OCI-LY3 (cell line): ENCODE data around the gene KDM5A.
A peak's percentile ranks its signal among the peaks of the same experiment; 100 is the strongest.

Source experiments
- EZH2phosphoT487 ChIP-seq: fragments of 200-600 bp; shearing (Covaris generic); IDR thresholded peaks from 2 replicates; pipeline ENCODE4 v1.6.1; 2018; ENCODE audit warnings: antibody characterized with exemption, mixed run types, low read depth
- TF ChIP-seq, protein P1 (sequence below): fragments of 200-600, 300-600 bp; sonication (generic); IDR thresholded peaks from 2 replicates; pipeline ENCODE4 v1.5.1; 2014; ENCODE audit warnings: antibody characterized with exemption, low read length, low read depth

DNA sequence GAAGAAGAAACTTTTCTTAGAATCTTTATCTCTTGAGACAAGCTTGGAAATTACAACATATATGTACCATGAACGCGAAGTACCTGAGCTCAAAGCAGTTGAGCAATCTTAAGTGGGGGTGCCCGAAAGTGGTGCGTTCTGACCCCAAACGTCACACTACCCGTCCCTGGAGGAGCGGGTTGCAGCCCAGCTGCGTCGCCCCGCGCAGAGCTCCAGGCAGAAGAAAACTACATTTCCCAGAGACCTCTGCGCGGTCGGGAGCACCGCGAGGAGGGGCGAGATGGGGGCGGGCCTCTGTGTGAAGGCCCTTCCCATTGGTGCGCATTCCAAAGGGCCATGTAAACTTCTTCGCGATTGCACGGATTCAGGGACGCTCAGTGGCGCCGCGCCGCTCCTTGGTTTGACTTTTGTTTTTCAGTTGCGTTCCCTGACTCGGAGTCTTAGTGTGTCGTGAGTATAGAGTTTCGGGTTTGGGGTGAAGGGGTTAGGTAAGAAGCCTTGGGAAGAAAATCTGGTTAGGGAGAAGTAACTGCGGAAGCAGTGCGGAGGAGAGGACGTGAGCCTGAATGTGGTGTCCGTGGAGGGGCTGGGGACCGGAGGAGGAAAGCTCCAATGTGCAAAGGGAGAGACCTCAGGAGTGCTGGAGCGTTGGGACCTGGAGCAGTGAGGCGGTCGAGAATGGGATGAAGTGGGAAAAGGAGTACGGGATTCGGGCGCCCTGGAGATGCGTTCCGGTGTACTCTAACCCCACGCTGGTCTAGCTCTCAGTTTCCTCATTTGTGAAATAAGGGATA lies 12.3 kb upstream of the KDM5A start, which contains the start of gene CCDC77:
- TF ChIP-seq, protein P1, sequence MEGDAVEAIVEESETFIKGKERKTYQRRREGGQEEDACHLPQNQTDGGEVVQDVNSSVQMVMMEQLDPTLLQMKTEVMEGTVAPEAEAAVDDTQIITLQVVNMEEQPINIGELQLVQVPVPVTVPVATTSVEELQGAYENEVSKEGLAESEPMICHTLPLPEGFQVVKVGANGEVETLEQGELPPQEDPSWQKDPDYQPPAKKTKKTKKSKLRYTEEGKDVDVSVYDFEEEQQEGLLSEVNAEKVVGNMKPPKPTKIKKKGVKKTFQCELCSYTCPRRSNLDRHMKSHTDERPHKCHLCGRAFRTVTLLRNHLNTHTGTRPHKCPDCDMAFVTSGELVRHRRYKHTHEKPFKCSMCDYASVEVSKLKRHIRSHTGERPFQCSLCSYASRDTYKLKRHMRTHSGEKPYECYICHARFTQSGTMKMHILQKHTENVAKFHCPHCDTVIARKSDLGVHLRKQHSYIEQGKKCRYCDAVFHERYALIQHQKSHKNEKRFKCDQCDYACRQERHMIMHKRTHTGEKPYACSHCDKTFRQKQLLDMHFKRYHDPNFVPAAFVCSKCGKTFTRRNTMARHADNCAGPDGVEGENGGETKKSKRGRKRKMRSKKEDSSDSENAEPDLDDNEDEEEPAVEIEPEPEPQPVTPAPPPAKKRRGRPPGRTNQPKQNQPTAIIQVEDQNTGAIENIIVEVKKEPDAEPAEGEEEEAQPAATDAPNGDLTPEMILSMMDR, result peak; percentile 30
- TF ChIP-seq EZH2phosphoT487, result no peak
